ENCODE data around the gene TEPSIN.

The TEPSIN gene

GRCh38 chr17:81251709-81252301, 12.9 kb upstream of the TEPSIN start:
- in situ Hi-C loops (cut with MboI; ENCODE audit: low sequenced_read_pairs), result loop anchor here (10.0 to 25.0 kb wide), 2 partner anchors 233 to 335 kb away; no protein-coding TSS in a partner anchor

- in situ Hi-C loops (cut with MboI; ENCODE audit: low sequenced_read_pairs), result loop anchor here (10.0 to 25.0 kb wide), 2 partner anchors 234 to 336 kb away; no protein-coding TSS in a partner anchor
Observed at GRCh38 chr17:81251094-81251708, 12.3 kb upstream of the TEPSIN start.

DNA sequence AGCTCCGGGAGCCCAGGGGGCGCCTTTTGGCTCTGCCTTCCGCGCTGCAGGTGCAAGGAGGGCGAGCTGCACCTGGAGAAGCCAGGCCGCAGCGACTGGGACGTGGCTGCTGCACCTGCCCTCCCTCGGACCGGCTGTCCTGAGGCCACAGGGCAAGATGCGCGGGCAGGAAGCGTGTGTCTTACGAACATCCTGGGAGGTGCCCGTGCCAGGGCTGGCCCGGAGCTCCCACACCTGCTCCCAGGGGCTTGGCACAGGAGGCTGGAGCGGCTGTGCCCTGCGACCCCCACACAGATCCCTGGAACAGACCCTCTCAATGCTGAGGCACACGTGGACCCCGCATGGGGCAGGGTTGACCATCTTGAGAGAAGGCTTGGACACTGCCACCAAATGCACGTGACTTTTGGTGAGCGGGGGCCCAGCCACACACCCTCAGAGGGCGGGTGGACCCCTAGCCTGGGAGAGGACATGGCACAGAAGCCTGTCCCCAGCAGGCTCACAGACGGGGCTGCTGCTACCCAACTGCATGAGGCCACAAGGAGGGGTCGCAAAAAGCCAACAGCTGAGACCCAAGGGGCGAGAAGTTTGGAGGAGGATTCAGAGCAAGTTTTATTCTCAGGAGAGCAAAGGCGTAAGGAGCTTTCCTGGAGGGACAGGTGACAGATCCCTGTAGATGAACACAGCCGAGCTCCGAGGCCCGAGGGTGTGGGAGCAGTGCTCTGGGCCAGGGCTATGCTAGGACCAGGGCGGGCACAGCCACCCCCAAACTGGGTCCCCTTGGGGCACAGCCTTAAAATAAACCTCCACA, 11.6 kb upstream of the TEPSIN start:
- in situ Hi-C loops (cut with MboI; ENCODE audit: low sequenced_read_pairs), result loop anchor here (10.0 to 25.0 kb wide), 2 partner anchors 234 to 337 kb away; no protein-coding TSS in a partner anchor

GRCh38 chr17:81249223-81250040, 10.6 kb upstream of the TEPSIN start:
- in situ Hi-C loops (cut with MboI; ENCODE audit: low sequenced_read_pairs), result loop anchor here (10.0 to 25.0 kb wide), 2 partner anchors 235 to 338 kb away; no protein-coding TSS in a partner anchor

DNA sequence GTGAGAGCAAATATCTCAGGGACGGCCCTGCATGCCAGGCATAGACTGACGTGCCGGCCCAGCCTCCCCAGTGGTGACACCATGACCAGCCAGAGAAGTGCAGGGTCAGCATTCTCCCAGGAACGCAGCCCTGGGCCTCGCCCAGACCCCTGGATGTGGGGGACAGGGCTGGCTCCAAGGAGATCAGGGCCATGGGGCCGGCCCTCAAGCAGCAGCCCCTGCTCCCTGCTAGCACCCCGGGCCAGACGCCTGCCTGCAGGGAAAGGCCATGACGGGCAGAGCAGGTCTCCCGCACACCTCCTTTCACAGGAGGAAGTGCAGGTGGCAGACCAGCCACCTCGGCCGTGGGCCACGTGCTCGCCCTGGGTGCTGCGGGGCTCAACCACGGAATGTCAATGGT, 9.8 kb upstream of the TEPSIN start:
- in situ Hi-C loops (cut with MboI; ENCODE audit: low sequenced_read_pairs), result no loop called here

DNA sequence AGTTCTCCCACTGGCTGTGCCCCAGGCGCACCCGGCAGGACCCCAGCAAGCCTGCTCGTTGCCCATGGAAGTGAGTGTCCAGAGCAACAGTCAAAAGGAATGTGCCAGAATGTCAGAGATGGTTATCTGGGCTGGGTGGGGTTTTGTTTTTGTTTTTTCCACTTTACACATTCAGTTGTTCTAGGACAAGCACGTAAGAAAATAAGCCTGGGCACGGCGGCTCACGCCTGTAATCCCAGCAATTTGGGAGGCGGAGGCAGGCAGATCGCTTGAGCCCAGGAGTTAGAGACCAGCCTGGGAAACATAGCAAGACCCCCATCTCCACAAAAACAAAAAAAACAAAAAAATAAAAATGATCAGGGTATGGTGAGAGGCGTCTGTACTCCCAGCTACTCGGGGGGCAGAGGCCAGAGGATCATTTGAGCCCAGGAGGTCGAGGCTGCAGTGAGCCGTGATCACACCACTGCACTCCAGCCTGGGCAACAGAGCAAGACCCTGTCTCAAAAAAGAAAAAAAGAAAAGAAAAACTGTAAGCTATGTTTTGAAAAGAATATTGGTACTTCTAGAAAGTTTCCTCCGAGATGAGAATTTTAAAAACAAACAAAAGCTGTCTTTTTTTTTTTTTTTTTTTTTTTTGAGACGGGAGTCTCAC, 8.6 kb upstream of the TEPSIN start:
- in situ Hi-C loops (cut with MboI; ENCODE audit: low sequenced_read_pairs), result no loop called here

DNA sequence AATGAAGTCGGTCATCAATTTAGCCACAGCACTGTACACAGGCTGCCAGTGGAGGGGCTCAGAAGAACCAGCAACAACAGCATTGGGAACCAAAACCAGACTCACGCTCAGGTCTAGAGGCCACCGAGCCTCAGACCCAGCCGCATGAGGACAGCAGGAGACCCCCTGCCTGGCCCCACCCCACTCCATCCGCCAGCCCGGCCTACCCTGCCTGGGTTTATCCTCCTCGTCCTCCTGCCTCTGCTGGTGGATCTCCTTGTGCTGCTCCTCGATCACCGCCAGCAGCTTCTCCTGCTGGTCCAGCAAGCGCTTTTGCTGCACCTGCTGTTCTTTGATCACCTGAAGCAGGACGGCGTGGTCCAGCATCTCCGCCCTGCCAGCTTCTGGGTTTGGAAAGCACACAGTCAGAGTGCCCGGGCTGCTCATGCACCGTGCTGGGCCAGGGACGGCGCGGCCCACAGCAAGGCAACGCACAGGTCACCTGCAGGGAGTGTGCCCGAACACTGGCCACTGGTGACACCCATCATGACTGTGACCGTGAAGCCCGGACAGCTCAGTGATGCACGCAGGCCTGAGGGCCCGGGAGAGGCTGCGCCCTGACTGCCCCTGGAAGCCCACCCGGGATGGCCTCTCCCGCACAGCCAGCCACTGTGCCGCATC, 8.0 kb upstream of the TEPSIN start:
- in situ Hi-C loops (cut with MboI; ENCODE audit: low sequenced_read_pairs), result no loop called here

GRCh38 chr17:81246343-81246670, 7.5 kb upstream of the TEPSIN start:
- in situ Hi-C loops (cut with MboI; ENCODE audit: low sequenced_read_pairs), result no loop called here

- in situ Hi-C loops (cut with MboI; ENCODE audit: low sequenced_read_pairs), result no loop called here
Observed at GRCh38 chr17:81245665-81246342, 6.9 kb upstream of the TEPSIN start.

- in situ Hi-C loops (cut with MboI; ENCODE audit: low sequenced_read_pairs), result no loop called here
Observed at GRCh38 chr17:81245024-81245664, 6.3 kb upstream of the TEPSIN start.

DNA sequence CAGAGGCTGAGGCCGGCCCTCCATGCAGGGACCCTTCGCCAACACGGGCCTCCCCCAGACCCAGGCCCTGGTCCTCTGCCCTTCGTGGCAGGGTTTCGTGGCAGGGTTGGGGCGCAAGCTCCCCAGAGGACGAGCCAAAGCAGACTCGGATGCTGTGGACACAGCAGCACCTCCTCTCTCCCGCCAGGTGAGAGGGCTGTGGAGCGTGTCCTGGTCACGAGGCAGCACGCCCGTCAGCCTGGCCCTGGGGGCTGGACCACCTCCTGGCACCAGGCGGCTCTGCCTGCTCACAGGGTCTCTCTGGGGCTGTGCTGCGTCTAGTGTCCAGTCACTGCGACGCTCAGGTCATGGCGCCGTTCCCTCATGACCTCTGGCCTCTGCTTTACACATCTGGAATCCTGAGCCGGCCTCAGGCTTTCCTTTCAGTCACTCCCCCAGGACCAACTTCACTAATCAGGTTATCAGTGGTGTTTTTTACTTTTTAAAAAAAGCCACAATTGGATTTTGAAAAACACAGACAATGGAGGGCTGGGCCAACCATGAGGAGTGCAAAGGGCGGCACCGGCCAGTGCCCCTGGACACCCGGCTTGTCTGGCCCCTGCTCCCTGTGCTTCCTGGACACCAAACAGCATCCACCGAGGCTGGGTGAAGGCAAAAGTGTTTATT, 5.6 kb upstream of the TEPSIN start:
- in situ Hi-C loops (cut with MboI; ENCODE audit: low sequenced_read_pairs), result no loop called here

GRCh38 chr17:81243333-81243664, 4.4 kb upstream of the TEPSIN start:
- in situ Hi-C loops (cut with MboI; ENCODE audit: low sequenced_read_pairs), result no loop called here

DNA sequence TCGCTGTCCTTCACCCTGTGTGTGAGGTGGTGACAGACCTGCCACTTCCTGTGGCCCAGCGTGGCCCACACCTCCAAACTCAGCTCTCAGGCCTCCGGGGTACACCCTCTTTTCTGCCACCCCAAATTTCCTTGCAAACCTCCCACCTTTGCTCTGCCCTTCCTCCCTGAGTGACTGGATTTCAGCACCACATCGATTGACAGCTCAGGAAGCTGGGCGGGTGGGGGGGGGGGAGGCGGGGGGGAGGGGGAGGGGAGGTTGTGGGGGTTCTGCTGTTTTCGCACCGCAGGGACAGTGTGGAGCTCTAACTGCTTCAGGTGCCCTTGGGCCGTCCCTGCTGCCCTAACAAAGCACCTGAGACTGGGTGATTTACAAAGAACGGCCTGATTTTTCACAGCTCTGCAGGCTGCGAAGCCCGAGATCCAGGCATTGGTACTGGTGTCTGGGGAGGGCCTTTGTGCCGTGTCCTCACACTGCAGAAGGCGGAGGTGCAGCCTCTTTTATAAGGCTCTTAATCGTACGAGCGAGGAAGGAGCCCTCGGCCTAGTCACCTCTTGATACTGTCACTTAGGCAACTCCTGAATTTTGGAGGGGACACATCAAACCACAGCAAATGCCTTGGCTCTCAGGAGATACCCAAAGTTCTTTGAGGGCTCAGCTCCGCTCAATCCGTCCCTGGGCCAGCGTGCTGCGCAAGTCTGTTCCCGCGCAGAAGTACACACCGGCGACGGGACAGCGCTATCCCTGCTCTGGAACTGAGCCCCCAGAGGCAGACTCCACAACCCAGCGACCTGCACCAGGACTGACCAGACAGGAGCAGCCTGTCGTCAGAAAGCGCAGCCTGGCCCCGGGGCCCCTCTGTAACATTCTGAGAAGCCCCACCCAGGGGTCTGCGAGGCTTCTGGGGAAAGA, 3.8 kb upstream of the TEPSIN start:
- in situ Hi-C loops (cut with MboI; ENCODE audit: low sequenced_read_pairs), result no loop called here

DNA sequence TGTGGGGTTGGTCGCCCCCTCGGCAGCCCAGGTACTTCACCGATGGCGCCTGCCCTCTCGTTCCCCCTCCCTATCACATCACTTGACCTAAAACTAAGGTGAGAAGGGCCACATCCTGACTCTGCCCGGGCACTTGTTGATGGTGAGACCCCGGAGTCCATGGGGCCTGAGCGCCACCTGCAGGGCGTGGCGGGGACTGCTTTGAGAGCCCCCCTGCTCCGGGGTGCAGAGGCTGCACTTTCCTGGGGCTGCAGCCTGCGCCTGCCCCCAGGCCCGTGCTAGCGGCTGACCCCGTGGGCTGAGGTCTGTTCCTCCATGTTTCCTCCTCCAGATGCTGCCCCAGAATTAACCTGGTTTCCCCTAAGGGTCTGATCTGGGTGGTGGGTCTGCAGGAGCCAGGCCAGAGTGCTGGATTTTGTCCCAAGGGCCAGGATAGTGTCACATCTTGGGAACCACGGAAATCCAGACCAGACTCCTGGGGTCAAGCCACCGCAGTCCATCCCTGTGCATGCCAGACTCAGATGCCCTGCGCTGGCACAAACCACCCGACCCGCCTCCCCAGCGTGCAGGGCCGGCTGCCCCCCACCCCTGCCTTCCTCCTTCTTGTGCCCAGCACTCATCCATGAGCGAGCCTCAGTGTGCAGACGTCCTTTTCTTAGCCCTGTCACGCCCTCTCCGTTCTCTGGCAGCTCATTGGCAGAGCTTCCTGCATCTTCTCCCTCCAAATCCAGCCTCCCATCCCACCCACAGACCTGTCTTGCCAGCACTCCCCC, 3.0 kb upstream of the TEPSIN start:
- in situ Hi-C loops (cut with MboI; ENCODE audit: low sequenced_read_pairs), result no loop called here

DNA sequence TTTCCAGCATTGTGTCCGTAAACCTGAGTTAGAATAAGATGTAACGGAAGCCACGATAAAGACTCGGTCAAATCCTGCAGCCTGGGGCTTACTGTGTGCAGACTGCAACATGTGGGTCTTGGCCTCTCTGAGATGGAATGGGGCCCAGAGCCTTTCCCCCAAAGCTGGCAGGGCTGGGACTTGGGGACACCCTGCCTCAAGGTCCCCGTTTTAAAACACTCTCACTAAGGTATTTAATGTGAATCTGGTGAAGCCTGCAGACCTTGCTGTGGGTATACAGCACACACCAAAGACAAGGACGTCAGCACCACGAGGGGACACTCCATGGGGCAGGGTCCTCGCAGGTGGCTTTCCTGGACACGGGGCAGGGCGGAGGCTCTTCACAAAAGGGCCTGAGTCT, 2.3 kb upstream of the TEPSIN start:
- in situ Hi-C loops (cut with MboI; ENCODE audit: low sequenced_read_pairs), result no loop called here

DNA sequence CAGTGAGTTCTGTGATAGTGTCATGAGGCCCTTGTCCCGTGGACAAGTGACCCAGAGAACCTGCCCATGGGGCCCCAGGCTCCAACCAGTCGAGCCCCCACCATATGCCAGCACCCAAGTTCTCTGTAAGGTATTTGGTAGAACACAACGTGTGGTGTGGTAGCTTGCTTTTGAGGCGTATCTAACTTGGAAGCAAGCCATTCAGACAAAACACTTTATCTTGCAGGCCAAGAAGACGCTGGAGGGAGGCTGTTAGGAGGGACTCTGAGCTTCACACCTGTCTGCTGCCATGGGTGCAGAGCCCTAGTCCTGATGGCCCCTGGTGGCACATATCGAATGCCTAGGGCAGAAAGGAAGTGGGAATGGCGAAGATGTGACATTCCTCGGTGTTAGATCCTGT, 1.9 kb upstream of the TEPSIN start:
- in situ Hi-C loops (cut with MboI; ENCODE audit: low sequenced_read_pairs), result no loop called here

Measured in HL-60/S4 (cell line).